Keratinocyte (primary cell): ENCODE results near the gene ZNF407. TPM values are rescaled to one million over a fixed set of nuclear protein-coding genes. Genes with fewer than 3 reads are reported as not detected.

Experiments used
- DNase-seq: peaks from one replicate; pipeline ENCODE4 v3.0.0-alpha.2; 2011; ENCODE audit warnings: low read depth, missing footprints, low spot score
- FAIRE-seq: peaks from 2 replicates; lab custom pipeline; 2011; peaks lifted over from hg19 to GRCh38; lab: Jason Lieb, UNC
- H2AFZ ChIP-seq: 2 replicates; pipeline ENCODE4 v1.6.0; 2012; ENCODE audit warnings: low read length, control low read depth, inconsistent platforms; ENCODE audit not compliant: control insufficient read depth
- H3K27ac ChIP-seq: 2 replicates; pipeline ENCODE4 v1.5.1; 2011; ENCODE audit warnings: low read length; ENCODE audit not compliant: control insufficient read depth, insufficient read depth
- H3K27me3 ChIP-seq: 3 replicates; pipeline ENCODE4 v1.6.0; 2011; ENCODE audit warnings: low read length; ENCODE audit not compliant: control insufficient read depth, insufficient read depth; ENCODE audit errors: extremely low read depth
- H3K36me3 ChIP-seq, 2 experiments: 2 replicates in 1 of 2; 3 replicates in 1 of 2; pipeline ENCODE4 v1.5.1; 2011; ENCODE audit warnings: low read length in 2 of 2, mild to moderate bottlenecking in 1 of 2; ENCODE audit not compliant: control insufficient read depth in 2 of 2, insufficient read depth in 2 of 2; ENCODE audit errors: extremely low read depth in 1 of 2
- H3K4me1 ChIP-seq: 3 replicates; pipeline ENCODE4 v1.5.1; 2011; ENCODE audit warnings: low read length; ENCODE audit not compliant: control insufficient read depth, insufficient read depth; ENCODE audit errors: extremely low read depth
- H3K4me2 ChIP-seq: 3 replicates; pipeline ENCODE4 v1.6.0; 2011; ENCODE audit warnings: low read depth, low read length; ENCODE audit not compliant: control insufficient read depth, insufficient read depth; ENCODE audit errors: extremely low read depth
- H3K4me3 ChIP-seq, 3 experiments: fragments of 200-600 bp in 1 of 3; sonication (generic) in 1 of 3; 2 replicates in 2 of 3; 3 replicates in 1 of 3; pipeline ENCODE4 v1.5.1; 2011 to 2016; ENCODE audit warnings: low read length in 3 of 3, mild to moderate bottlenecking in 3 of 3, control low read depth in 2 of 3, inconsistent platforms in 1 of 3, low read depth in 1 of 3, mixed read lengths in 1 of 3, mixed run types in 1 of 3, moderate library complexity in 1 of 3; ENCODE audit not compliant: control insufficient read depth in 2 of 3, insufficient read depth in 2 of 3; ENCODE audit errors: extremely low read depth in 1 of 3
- H3K79me2 ChIP-seq: 2 replicates; pipeline ENCODE4 v1.6.0; 2012; ENCODE audit warnings: low read length; ENCODE audit not compliant: control insufficient read depth, insufficient read depth
- H3K9ac ChIP-seq: 3 replicates; pipeline ENCODE4 v1.6.0; 2011; ENCODE audit warnings: low read length; ENCODE audit not compliant: control insufficient read depth, insufficient read depth; ENCODE audit errors: extremely low read depth
- H3K9me1 ChIP-seq: 3 replicates; pipeline ENCODE4 v1.6.0; 2011; ENCODE audit warnings: low read length; ENCODE audit not compliant: control insufficient read depth, insufficient read depth; ENCODE audit errors: extremely low read depth
- H3K9me3 ChIP-seq: 2 replicates; pipeline ENCODE4 v1.5.1; 2012; ENCODE audit warnings: low read depth, low read length; ENCODE audit not compliant: control insufficient read depth
- H4K20me1 ChIP-seq: 3 replicates; pipeline ENCODE4 v1.6.0; 2011; ENCODE audit warnings: low read length; ENCODE audit not compliant: control insufficient read depth, insufficient read depth; ENCODE audit errors: extremely low read depth
- CTCF ChIP-seq, 3 experiments: IDR thresholded peaks in 1 of 3; conservative IDR thresholded peaks in 1 of 3; optimal IDR thresholded peaks in 1 of 3; 2 replicates in 2 of 3; 3 replicates in 1 of 3; pipeline versions ENCODE3 to v1.5.1; 2011; ENCODE audit warnings: low read length in 3 of 3, mild to moderate bottlenecking in 3 of 3, moderate library complexity in 2 of 3, control low read depth in 1 of 3, inconsistent platforms in 1 of 3; ENCODE audit not compliant: insufficient read depth in 2 of 3; ENCODE audit errors: extremely low read depth in 1 of 3
- EZH2 ChIP-seq: IDR thresholded peaks from one replicate; pipeline ENCODE4 v1.6.1; 2012; ENCODE audit warnings: inconsistent platforms, mild to moderate bottlenecking, low read length, moderate library complexity
- dilution Hi-C: fragments of 300-500 bp; cut with MboI; formaldehyde crosslinking; loops from one replicate; pipeline ENCODE4 v1.7.0; 2020; ENCODE audit warnings: low sequenced_read_pairs; ENCODE audit not compliant: extremely low pct_ligation_motif_present
- polyA plus RNA-seq, 5 experiments: library from polyadenylated mRNA; depleted of rRNA in 3 of 5; stranded (reverse) in 3 of 5; stranded (forward) in 1 of 5; unstranded in 1 of 5; fragments of >200 nt; gene quantifications; 1 replicate in 1 of 5; 2 replicates in 3 of 5; 3 replicates in 1 of 5; pipeline versions ENCODE4 v1.2.1 to v1.2.3, GENCODE V29; 2011 to 2012; ENCODE audit warnings: missing spikeins in 2 of 5, low read depth in 1 of 5, low replicate concordance in 1 of 5

Gene ZNF407
- polyA plus RNA-seq, 1 donor (not counting 4 experiments of a cell fraction or from before 2014, with no cell fraction given) = 3.8 TPM

- Histone ChIP-seq H3K27me3 (no peaks in the 10 kb centered on the region), H4K20me1 (no peaks in the 10 kb centered on the region), H3K9ac (no peak overlapping the region), H3K79me2 (no peaks in the 10 kb centered on the region), H3K9me3 (no peaks in the 10 kb centered on the region), H3K4me1 (no peaks in the 10 kb centered on the region), H3K4me3 (no peak overlapping the region), H3K9me1 (no peaks in the 10 kb centered on the region), H3K27ac (no peak overlapping the region), H3K4me2 (no peak overlapping the region), H2AFZ (no peak overlapping the region), H3K36me3 (peaks cover 0 to 2% of the 10 kb centered on the region in 2 experiments)
- FAIRE-seq = no peak
- dilution Hi-C loops = no loop called here
- no peak for DNase-seq
- no peak for TF ChIP-seq EZH2
- TF ChIP-seq CTCF (optimal IDR thresholded peaks at IDR 0.05 in 1 of 3, IDR thresholded peaks at IDR 0.05 in 1 of 3, conservative IDR thresholded peaks at IDR 0.05 in 1 of 3; ENCODE audit: extremely low read depth in 1 of 3, insufficient read depth in 2 of 3, low read length in 3 of 3) = no peak
Observed at GRCh38 chr18:74714791-74715190, 117.1 kb downstream of the ZNF407 start.

- no peak for FAIRE-seq
Observed at GRCh38 chr18:74715306-74715705, 117.6 kb downstream of the ZNF407 start.

More at GRCh38 chr18:74715306-74715705, 117.6 kb downstream of the ZNF407 start:
- Histone ChIP-seq H4K20me1 (no peaks in the 10 kb centered on the region), H3K4me1 (no peaks in the 10 kb centered on the region), H3K9me1 (no peaks in the 10 kb centered on the region), H3K4me3 (no peak overlapping the region), H2AFZ (no peak overlapping the region), H3K27ac (no peak overlapping the region), H3K27me3 (no peaks in the 10 kb centered on the region), H3K9me3 (no peaks in the 10 kb centered on the region), H3K4me2 (no peak overlapping the region), H3K79me2 (no peaks in the 10 kb centered on the region), H3K36me3 (peaks cover 0 to 2% of the 10 kb centered on the region in 2 experiments), H3K9ac (no peak overlapping the region)
- dilution Hi-C loops = no loop called here
- no peak for DNase-seq
- TF ChIP-seq CTCF (optimal IDR thresholded peaks at IDR 0.05 in 1 of 3, IDR thresholded peaks at IDR 0.05 in 1 of 3, conservative IDR thresholded peaks at IDR 0.05 in 1 of 3; ENCODE audit: extremely low read depth in 1 of 3, insufficient read depth in 2 of 3, low read length in 3 of 3) (no peak), EZH2 (no peak)
